ENCODE data around the gene PUM2.

The PUM2 gene

DNA sequence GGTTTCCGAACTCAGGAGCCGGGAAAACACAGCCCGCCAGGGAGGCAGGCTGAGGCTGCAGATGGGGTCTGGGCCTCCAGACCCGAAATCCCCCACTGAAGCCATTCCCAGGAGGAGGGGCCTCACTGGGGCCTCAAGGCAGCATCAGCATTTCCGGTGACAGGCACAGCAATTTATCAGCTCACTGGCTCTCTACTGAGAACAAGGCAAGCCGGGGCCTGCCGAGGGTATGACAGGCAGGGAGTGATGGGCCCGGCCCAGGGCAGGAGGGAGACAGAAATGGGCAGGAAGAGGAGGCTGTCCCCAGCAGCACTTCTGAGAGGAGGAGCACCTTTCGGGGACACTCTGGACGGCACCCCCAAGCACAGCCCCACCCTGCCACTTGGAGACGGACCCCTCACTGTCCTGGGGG lies 138.2 kb downstream of the PUM2 start:
- no peak overlapping the region for H3K9ac ChIP-seq (ENCODE audit: low read length)
- no peaks in the 10 kb centered on the region for H3K27me3 ChIP-seq (ENCODE audit: control insufficient read depth, insufficient read depth, low read length)
- no peaks in the 10 kb centered on the region for H3K4me1 ChIP-seq (ENCODE audit: control insufficient read depth, insufficient read depth, low read length)
- no peak overlapping the region for H3K4me3 ChIP-seq (ENCODE audit: low read length)
- H3K27ac ChIP-seq (ENCODE audit: low read depth, low read length), result no peak overlapping the region
- H3K36me3 ChIP-seq (ENCODE audit: control insufficient read depth, insufficient read depth, low read length), result no peaks in the 10 kb centered on the region

DNA sequence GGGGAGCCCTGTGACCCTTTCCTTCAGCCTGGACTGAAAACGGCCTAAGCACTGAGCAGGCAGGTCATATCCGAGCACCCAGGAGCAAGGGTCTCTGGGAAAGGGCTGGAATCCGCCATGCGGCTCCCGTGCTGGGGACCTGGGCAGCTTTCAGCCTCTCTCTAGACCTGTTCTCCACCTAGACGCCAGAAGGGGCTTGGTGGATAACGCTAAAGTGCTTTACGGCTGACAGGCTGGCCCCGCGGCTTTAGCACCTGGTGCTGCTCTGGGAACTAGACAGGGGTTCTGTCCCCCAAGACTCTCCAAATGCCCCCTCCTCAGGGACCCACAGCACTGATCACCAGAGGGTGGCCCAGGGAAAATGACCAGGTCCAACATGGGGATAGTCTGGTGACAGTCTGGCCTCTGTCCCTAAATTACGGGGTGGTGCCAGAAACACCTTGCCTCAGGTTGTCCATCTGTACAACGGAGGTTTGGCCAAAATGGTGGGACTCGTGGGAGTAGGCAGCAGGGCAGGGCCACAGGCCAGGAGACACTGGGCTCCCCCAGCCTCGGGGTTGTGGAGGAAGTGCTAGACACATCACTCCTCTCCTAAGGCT lies 138.7 kb downstream of the PUM2 start:
- H3K27ac ChIP-seq (ENCODE audit: low read depth, low read length), result no peak overlapping the region
- H3K4me1 ChIP-seq (ENCODE audit: control insufficient read depth, insufficient read depth, low read length), result no peaks in the 10 kb centered on the region
- no peaks in the 10 kb centered on the region for H3K36me3 ChIP-seq (ENCODE audit: control insufficient read depth, insufficient read depth, low read length)
- H3K9ac ChIP-seq (ENCODE audit: low read length), result no peak overlapping the region
- no peaks in the 10 kb centered on the region for H3K27me3 ChIP-seq (ENCODE audit: control insufficient read depth, insufficient read depth, low read length)
- H3K4me3 ChIP-seq (ENCODE audit: low read length), result no peak overlapping the region

DNA sequence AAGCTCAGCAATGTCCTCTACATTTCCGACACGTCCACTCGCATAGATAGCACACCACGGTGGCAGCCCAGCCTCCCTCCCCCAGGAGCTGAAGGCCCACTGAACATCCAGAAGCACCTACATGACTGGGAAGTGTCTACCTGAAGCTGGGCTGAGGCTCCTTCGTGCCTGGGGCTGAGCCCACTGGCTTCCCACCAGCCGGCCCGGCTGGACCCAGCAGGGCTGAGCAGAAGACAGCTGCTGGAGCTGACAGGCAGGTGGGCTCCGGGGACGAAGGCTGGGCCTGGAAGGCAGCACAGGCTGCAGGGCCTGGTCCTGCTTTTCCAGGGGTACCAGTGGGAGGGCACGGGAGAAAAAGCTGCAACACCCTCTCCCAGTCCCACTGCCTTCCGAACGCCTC lies 139.2 kb downstream of the PUM2 start:
- H3K4me3 ChIP-seq (ENCODE audit: low read length), result no peak overlapping the region
- H3K36me3 ChIP-seq (ENCODE audit: control insufficient read depth, insufficient read depth, low read length), result no peaks in the 10 kb centered on the region
- H3K27me3 ChIP-seq (ENCODE audit: control insufficient read depth, insufficient read depth, low read length), result no peaks in the 10 kb centered on the region
- no peaks in the 10 kb centered on the region for H3K4me1 ChIP-seq (ENCODE audit: control insufficient read depth, insufficient read depth, low read length)
- no peak overlapping the region for H3K27ac ChIP-seq (ENCODE audit: low read depth, low read length)
- H3K9ac ChIP-seq (ENCODE audit: low read length), result no peak overlapping the region

DNA sequence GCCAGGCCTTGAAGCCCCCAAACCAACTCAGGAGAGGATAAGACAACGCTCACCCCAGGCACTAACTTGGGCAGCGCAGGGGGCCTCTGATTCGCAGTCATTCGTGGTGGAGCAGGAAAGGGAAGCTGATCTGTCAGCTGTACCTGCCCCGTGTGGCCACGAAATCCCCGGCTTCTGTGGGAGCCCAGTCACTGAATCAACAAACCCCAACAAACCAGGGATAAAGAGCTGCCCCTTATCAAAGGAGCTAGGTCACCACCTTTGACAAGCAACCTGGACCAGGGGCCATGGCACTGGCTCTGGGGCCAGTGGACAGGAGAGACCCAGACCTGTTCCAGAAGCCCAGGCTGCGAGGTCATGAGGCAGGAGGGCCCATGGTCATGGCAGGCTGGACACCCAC lies 140.2 kb downstream of the PUM2 start:
- no peaks in the 10 kb centered on the region for H3K36me3 ChIP-seq (ENCODE audit: control insufficient read depth, insufficient read depth, low read length)
- H3K27ac ChIP-seq (ENCODE audit: low read depth, low read length), result no peak overlapping the region
- no peak overlapping the region for H3K9ac ChIP-seq (ENCODE audit: low read length)
- no peaks in the 10 kb centered on the region for H3K4me1 ChIP-seq (ENCODE audit: control insufficient read depth, insufficient read depth, low read length)
- H3K27me3 ChIP-seq (ENCODE audit: control insufficient read depth, insufficient read depth, low read length), result no peaks in the 10 kb centered on the region
- no peak overlapping the region for H3K4me3 ChIP-seq (ENCODE audit: low read length)

DNA sequence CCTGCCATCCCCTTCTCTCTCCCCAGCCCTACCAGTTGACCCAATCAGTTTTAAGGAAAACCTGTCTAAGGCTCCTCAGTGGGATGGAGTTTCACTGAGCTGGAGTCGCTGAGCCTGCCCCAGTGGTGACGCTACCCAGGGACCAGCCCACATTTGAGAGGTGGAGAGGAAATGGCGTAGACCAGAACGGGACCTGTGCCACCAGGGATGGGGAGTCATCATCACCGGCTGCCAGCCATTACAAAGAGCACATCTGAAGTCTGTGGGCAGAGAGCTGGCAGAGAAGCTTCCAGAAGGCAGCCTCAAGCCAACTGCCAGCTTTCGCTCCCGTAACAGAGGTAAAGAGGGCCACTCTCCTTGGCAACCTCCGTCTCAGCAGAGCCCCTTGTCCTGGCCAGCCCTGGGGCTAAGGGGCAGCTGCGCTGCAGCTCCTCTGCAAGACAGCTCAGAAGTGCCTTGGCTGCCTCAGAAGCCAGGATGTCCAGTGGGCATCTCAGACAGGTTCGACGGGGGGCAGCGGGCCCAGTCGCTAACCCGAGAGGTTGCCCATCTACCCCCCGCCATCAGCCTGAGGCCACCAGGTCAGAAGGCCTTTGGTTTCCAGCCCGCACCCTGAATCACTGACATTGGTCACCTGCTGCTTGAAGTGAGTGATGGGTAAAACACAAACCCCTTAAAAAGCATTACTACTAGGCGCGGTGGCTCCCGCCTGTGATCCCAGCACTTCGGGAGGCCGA lies 141.1 kb downstream of the PUM2 start:
- H3K9ac ChIP-seq (ENCODE audit: low read length), result no peak overlapping the region
- no peaks in the 10 kb centered on the region for H3K27me3 ChIP-seq (ENCODE audit: control insufficient read depth, insufficient read depth, low read length)
- H3K27ac ChIP-seq (ENCODE audit: low read depth, low read length), result no peak overlapping the region
- H3K4me3 ChIP-seq (ENCODE audit: low read length), result no peak overlapping the region
- no peaks in the 10 kb centered on the region for H3K4me1 ChIP-seq (ENCODE audit: control insufficient read depth, insufficient read depth, low read length)
- no peaks in the 10 kb centered on the region for H3K36me3 ChIP-seq (ENCODE audit: control insufficient read depth, insufficient read depth, low read length)

DNA sequence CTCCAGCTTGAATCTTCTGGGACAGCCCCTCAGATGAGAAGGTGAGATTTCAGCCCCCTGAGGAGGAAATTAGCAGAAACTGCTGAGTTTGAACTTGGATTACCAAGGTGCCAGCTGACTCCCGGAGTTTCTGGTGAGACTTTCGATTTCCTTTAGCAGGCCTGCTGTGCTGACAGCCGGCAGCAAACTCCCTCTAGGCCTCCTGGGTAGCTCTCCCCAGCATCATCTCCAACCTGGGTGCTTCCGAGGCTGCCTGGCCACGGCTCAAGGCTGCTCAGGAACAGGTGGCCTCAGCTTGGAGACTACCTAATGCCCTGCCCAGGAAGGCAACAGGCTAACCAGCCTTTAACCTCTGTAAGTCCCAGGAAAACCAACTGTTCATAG lies 142.2 kb downstream of the PUM2 start:
- Histone ChIP-seq H3K4me3 (ENCODE audit: low read length) (no peak overlapping the region), H3K36me3 (ENCODE audit: control insufficient read depth, insufficient read depth, low read length) (peaks cover 2% of the 10 kb centered on the region), H3K27me3 (ENCODE audit: control insufficient read depth, insufficient read depth, low read length) (no peaks in the 10 kb centered on the region), H3K27ac (ENCODE audit: low read depth, low read length) (no peak overlapping the region), H3K9ac (ENCODE audit: low read length) (no peak overlapping the region), H3K4me1 (ENCODE audit: control insufficient read depth, insufficient read depth, low read length) (no peaks in the 10 kb centered on the region)

DNA sequence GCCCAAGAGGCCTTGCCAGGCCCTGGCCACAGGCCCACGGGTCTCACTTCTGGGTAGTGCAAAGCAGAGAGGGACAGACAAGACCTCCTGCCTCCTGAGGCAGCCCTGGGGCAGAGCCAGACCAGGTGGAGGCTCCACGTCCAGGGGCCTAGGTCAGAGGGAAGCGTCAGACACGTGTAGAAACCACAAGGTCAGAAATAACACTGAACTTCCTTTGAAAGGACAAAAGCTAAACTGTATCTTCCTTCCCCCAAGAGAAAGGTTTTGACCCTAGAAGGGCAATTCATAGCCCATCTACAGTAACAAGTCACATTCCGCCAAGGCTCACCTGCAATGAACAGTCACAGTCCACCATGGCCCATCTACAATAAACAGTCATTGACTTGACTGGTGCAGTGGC lies 143.6 kb downstream of the PUM2 start:
- no peak overlapping the region for H3K9ac ChIP-seq (ENCODE audit: low read length)
- H3K27me3 ChIP-seq (ENCODE audit: control insufficient read depth, insufficient read depth, low read length), result no peaks in the 10 kb centered on the region
- H3K36me3 ChIP-seq (ENCODE audit: control insufficient read depth, insufficient read depth, low read length), result peaks cover 2% of the 10 kb centered on the region
- H3K4me3 ChIP-seq (ENCODE audit: low read length), result no peak overlapping the region
- H3K27ac ChIP-seq (ENCODE audit: low read depth, low read length), result no peak overlapping the region
- H3K4me1 ChIP-seq (ENCODE audit: control insufficient read depth, insufficient read depth, low read length), result no peaks in the 10 kb centered on the region

DNA sequence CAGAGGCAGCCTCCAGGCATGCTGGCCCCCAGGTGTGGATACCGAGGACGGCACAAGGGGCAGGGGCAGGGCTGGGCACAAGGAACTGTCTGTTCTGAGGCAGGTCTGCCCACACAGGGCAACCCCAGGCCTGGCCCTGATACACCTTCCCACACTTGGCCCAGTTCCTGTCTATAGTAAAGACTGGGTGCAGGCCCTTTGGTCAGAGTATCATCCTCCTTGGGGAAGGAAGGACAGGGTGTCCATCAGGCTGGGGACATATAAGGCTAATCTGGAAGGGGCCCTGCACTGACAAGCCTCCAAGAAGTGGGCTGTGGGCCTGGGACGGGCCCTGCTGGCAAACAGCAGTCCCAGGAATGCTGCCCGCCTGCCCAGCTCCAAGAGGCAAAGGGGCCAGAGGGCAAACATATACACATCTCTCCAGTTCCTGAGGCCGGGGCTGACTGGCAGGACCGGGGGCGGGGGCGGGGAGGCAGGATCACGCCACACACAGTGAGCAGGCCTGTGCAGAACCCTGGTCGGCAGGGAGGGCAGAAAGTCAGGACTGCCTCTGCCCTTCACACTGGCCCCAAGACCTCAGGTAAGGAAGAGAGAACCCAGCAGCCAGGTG lies 144.6 kb downstream of the PUM2 start:
- Histone ChIP-seq H3K4me3 (ENCODE audit: low read length) (no peak overlapping the region), H3K4me1 (ENCODE audit: control insufficient read depth, insufficient read depth, low read length) (no peaks in the 10 kb centered on the region), H3K27ac (ENCODE audit: low read depth, low read length) (no peak overlapping the region), H3K9ac (ENCODE audit: low read length) (no peak overlapping the region), H3K36me3 (ENCODE audit: control insufficient read depth, insufficient read depth, low read length) (peaks cover 2% of the 10 kb centered on the region), H3K27me3 (ENCODE audit: control insufficient read depth, insufficient read depth, low read length) (no peaks in the 10 kb centered on the region)

DNA sequence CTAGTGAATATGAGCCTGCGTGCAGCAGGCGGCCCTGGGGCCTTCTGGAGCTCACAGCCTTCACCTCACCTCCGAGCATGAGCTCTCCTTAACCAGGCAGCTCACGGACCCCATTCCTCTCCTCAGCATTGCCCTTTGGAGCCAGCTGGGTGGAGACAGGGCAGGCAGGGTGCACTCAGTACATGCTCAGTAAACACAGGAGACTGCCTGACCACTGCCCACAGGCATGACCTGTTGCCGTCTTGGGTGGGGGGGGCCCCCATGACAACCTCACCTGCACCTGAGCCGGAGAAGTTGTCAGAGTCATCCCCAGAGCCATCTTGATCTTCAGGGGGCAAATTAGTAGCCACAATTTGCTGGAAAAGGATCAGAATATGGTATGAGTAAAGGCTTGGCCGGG lies 145.6 kb downstream of the PUM2 start:
- Histone ChIP-seq H3K4me3 (ENCODE audit: low read length) (no peak overlapping the region), H3K27me3 (ENCODE audit: control insufficient read depth, insufficient read depth, low read length) (no peaks in the 10 kb centered on the region), H3K36me3 (ENCODE audit: control insufficient read depth, insufficient read depth, low read length) (peaks cover 2% of the 10 kb centered on the region), H3K9ac (ENCODE audit: low read length) (no peak overlapping the region), H3K27ac (ENCODE audit: low read depth, low read length) (no peak overlapping the region), H3K4me1 (ENCODE audit: control insufficient read depth, insufficient read depth, low read length) (no peaks in the 10 kb centered on the region)

DNA sequence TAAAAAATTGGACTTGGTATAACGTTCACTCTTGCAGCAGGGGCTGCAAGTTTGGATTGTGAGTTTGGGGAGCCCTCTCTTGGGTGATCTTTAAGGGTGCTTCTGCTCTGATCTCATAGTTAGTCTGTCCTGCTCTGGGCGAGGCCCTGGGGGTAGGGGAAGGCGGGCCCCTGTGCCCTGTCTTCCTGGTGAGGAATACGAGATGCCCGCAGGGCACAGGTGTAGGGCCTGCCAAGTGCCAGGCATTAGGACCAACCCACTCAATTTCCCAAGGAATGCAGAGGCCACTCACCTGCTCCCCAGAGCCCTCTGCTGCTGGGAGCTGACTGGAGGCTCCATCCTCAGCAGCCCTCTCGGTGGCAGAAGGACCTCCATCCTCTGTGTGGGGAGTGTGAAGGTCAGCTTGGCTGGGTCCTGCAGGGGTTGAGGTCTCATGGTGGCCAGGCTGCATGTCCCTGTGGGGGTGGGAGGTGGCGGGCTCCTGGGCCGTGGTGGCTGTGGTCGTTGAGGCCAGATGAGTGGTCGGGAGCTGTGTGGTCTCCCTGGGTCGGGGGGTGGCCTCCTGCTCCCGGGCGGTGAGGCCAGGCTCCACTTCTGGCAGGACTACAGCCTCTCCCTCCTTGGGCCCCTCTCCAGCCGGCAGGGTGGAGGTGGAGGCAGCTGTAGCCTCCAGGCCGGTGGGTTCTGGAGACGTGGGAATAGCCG lies 147.0 kb downstream of the PUM2 start:
- no peak overlapping the region for H3K27ac ChIP-seq (ENCODE audit: low read depth, low read length)
- H3K4me1 ChIP-seq (ENCODE audit: control insufficient read depth, insufficient read depth, low read length), result no peaks in the 10 kb centered on the region
- H3K36me3 ChIP-seq (ENCODE audit: control insufficient read depth, insufficient read depth, low read length), result peaks cover 2% of the 10 kb centered on the region
- no peak overlapping the region for H3K4me3 ChIP-seq (ENCODE audit: low read length)
- H3K9ac ChIP-seq (ENCODE audit: low read length), result no peak overlapping the region
- no peaks in the 10 kb centered on the region for H3K27me3 ChIP-seq (ENCODE audit: control insufficient read depth, insufficient read depth, low read length)

DNA sequence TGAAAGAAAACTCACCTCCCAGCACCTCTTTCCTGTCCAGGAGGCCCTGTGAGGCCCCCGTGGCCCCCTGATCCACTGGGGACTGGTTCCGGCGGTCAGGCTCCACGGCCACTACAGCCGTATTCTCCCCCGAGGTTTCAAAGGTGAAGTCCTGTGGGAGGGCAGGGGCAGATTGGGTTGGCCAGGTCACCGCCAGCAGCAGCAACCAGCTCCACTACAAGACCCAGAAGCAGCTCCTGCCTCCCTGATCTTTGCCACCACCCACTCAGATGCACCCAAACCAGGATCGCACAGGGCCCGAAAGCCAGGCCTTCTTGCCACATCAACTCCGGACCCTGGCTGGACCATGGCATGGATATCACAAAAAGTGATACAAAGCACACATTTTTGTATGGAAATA lies 147.6 kb downstream of the PUM2 start:
- Histone ChIP-seq H3K27ac (ENCODE audit: low read depth, low read length) (no peak overlapping the region), H3K4me1 (ENCODE audit: control insufficient read depth, insufficient read depth, low read length) (no peaks in the 10 kb centered on the region), H3K9ac (ENCODE audit: low read length) (no peak overlapping the region), H3K36me3 (ENCODE audit: control insufficient read depth, insufficient read depth, low read length) (peaks cover 2% of the 10 kb centered on the region), H3K27me3 (ENCODE audit: control insufficient read depth, insufficient read depth, low read length) (no peaks in the 10 kb centered on the region), H3K4me3 (ENCODE audit: low read length) (no peak overlapping the region)

DNA sequence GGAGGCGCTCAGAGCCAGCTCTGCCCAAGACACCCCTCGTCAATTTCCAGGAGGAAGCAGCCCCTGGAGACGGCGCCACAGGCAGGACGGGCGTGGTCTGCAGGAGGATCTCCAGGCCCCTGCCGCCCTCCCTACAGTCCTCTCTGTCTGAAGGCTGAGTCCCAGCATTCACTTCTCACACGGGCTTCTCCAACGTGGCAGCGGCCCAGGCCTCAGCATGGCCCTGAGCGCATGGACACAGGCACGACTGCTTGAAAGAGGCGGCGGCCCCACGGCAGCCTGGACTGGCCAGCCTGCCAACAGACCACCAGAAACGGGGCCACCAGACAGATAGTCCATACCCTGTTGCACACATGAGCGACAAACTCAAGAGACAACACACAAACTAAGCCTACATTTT lies 149.0 kb downstream of the PUM2 start:
- H3K27ac ChIP-seq (ENCODE audit: low read depth, low read length), result no peak overlapping the region

More for the DNA sequence above, 149.0 kb downstream of the PUM2 start:
- Histone ChIP-seq H3K36me3 (ENCODE audit: control insufficient read depth, insufficient read depth, low read length) (peaks cover 2% of the 10 kb centered on the region), H3K27me3 (ENCODE audit: control insufficient read depth, insufficient read depth, low read length) (no peaks in the 10 kb centered on the region), H3K9ac (ENCODE audit: low read length) (no peak overlapping the region), H3K4me1 (ENCODE audit: control insufficient read depth, insufficient read depth, low read length) (no peaks in the 10 kb centered on the region), H3K4me3 (ENCODE audit: low read length) (no peak overlapping the region)

Data from rectal smooth muscle tissue (tissue), 1 donor.